HG03378 (cell line): ENCODE data around the gene SKIC3.

Source experiments
- ATAC-seq: cut with Tn5 transposase; IDR thresholded peaks from one replicate; pipeline ENCODE4 v1.9.1; 2021; ENCODE audit warnings: mild to moderate bottlenecking, moderate library complexity; ENCODE audit not compliant: unreplicated experiment

SKIC3 gene

GRCh38 chr5:95554647-95555548 lies at the start of gene SKIC3, which contains the start of gene ARSK:
Gene SKIC3, minus strand, starts transcription at chr5:95554977. Its CDS starts 7,827 bp downstream, at chr5:95547150.
Gene ARSK, plus strand, starts transcription at chr5:95555101. Its CDS starts 178 bp downstream, at chr5:95555279.
- ATAC-seq, result peak; percentile 91

GRCh38 chr5:95600557-95600956 lies 45.8 kb upstream of the SKIC3 start:
- ATAC-seq, result no peak

- no peak for ATAC-seq
Observed at GRCh38 chr5:95599252-95599651, 44.5 kb upstream of the SKIC3 start.

- ATAC-seq, result no peak
Observed at GRCh38 chr5:95595289-95595931, 40.6 kb upstream of the SKIC3 start.

GRCh38 chr5:95591490-95591901 lies 36.7 kb upstream of the SKIC3 start:
- ATAC-seq, result peak; percentile 92

GRCh38 chr5:95590880-95591279 lies 36.1 kb upstream of the SKIC3 start:
- ATAC-seq, result no peak

- ATAC-seq, result no peak
Observed at GRCh38 chr5:95583992-95584391, 29.2 kb upstream of the SKIC3 start.

- no peak for ATAC-seq
Observed at GRCh38 chr5:95581576-95581975, 26.8 kb upstream of the SKIC3 start.

GRCh38 chr5:95572016-95572415 lies 17.2 kb upstream of the SKIC3 start:
- ATAC-seq, result no peak

GRCh38 chr5:95565280-95565920 lies 10.6 kb upstream of the SKIC3 start:
- ATAC-seq, result no peak

- ATAC-seq, result no peak
Observed at GRCh38 chr5:95564450-95564849, 9.7 kb upstream of the SKIC3 start.

- no peak for ATAC-seq
Observed at GRCh38 chr5:95563367-95563766, 8.6 kb upstream of the SKIC3 start.

- no peak for ATAC-seq
Observed at GRCh38 chr5:95562282-95562681, 7.5 kb upstream of the SKIC3 start.

GRCh38 chr5:95557841-95558240 lies 3.1 kb upstream of the SKIC3 start:
- ATAC-seq, result no peak

GRCh38 chr5:95555553-95555952 lies 776 bp upstream of the SKIC3 start:
- ATAC-seq, result no peak

GRCh38 chr5:95554331-95554646 lies 488 bp downstream of the SKIC3 start:
- peak; percentile 23 for ATAC-seq

GRCh38 chr5:95549030-95549429 lies 5.7 kb downstream of the SKIC3 start:
- ATAC-seq, result no peak

GRCh38 chr5:95543017-95543705 lies 11.6 kb downstream of the SKIC3 start:
- no peak for ATAC-seq

- ATAC-seq, result no peak
Observed at GRCh38 chr5:95537501-95537900, 17.3 kb downstream of the SKIC3 start.

- no peak for ATAC-seq
Observed at GRCh38 chr5:95533761-95534160, 21.0 kb downstream of the SKIC3 start.

GRCh38 chr5:95533106-95533505 lies 21.7 kb downstream of the SKIC3 start:
- no peak for ATAC-seq
